GM23338 (cell line): ENCODE measurements around the gene DGKG. TPM values are rescaled to one million over a fixed set of nuclear protein-coding genes. Genes with fewer than 3 reads are reported as not detected.

Experiments used
- ATAC-seq: fragments of 200-7000 bp; cut with Tn5 transposase; 3 replicates; pipeline ENCODE4 v1.9.1; 2020
- DNase-seq: peaks from one replicate; pipeline ENCODE4 v3.0.0-alpha.2; 2015; ENCODE audit warnings: low spot score
- H2AFZ ChIP-seq: fragments of 200-600 bp; sonication (generic); 2 replicates; pipeline ENCODE4 v1.8.0; 2016; ENCODE audit warnings: antibody characterized with exemption, mild to moderate bottlenecking, moderate library complexity
- H3F3A ChIP-seq: fragments of 200-600 bp; sonication (generic); replicated peaks from 2 replicates; pipeline ENCODE4 v1.8.0; 2017; ENCODE audit warnings: antibody characterized with exemption, mixed run types, low read depth
- H3K27ac ChIP-seq: fragments of 200-600 bp; sonication (generic); 2 replicates; pipeline ENCODE4 v1.6.1; 2016; ENCODE audit warnings: low read depth
- H3K27me3 ChIP-seq: fragments of 200-600 bp; sonication (generic); 2 replicates; pipeline ENCODE4 v1.8.0; 2016; ENCODE audit warnings: mild to moderate bottlenecking, mixed run types, moderate library complexity; ENCODE audit not compliant: insufficient read depth
- H3K36me3 ChIP-seq: fragments of 200-600 bp; sonication (generic); 2 replicates; pipeline ENCODE4 v1.8.0; 2016; ENCODE audit warnings: mild to moderate bottlenecking; ENCODE audit not compliant: insufficient read depth
- H3K4me1 ChIP-seq: fragments of 200-600 bp; sonication (generic); 2 replicates; pipeline ENCODE4 v1.8.0; 2016; ENCODE audit warnings: mild to moderate bottlenecking, moderate library complexity; ENCODE audit not compliant: insufficient read depth
- H3K4me2 ChIP-seq: fragments of 200-600 bp; sonication (generic); 2 replicates; pipeline ENCODE4 v1.7.1; 2017; ENCODE audit warnings: mixed run types
- H3K4me3 ChIP-seq: fragments of 200-600 bp; sonication (generic); 2 replicates; pipeline ENCODE4 v1.6.1; 2016; ENCODE audit warnings: mixed run types
- H3K79me2 ChIP-seq: fragments of 200-600 bp; sonication (generic); replicated peaks from 2 replicates; pipeline ENCODE4 v1.8.0; 2017; ENCODE audit warnings: mild to moderate bottlenecking; ENCODE audit not compliant: insufficient read depth
- H3K9me2 ChIP-seq: fragments of 200-600 bp; sonication (generic); 2 replicates; pipeline ENCODE4 v1.8.0; 2017; ENCODE audit not compliant: insufficient read depth
- H4K20me1 ChIP-seq: fragments of 200-600 bp; sonication (generic); replicated peaks from 2 replicates; pipeline ENCODE4 v1.8.0; 2017; ENCODE audit warnings: mild to moderate bottlenecking; ENCODE audit not compliant: insufficient read depth
- H3K27ac Mint-ChIP-seq: 2 replicates; pipeline ENCODE4 v1.8.0; 2020; ENCODE audit warnings: inconsistent platforms, mild to moderate bottlenecking, moderate library complexity, mixed read lengths
- H3K27me3 Mint-ChIP-seq: 3 replicates; pipeline ENCODE4 v1.8.0; 2022; ENCODE audit warnings: low read depth, mild to moderate bottlenecking, moderate library complexity, mixed read lengths, inconsistent platforms; ENCODE audit not compliant: insufficient read depth, poor library complexity
- H3K36me3 Mint-ChIP-seq: 3 replicates; pipeline ENCODE4 v1.8.0; 2021; ENCODE audit warnings: low read depth, mild to moderate bottlenecking, inconsistent platforms, moderate library complexity, mixed read lengths
- H3K4me1 Mint-ChIP-seq: 3 replicates; pipeline ENCODE4 v1.8.0; 2020; ENCODE audit warnings: mild to moderate bottlenecking, inconsistent platforms, mixed read lengths
- H3K4me3 Mint-ChIP-seq: 3 replicates; pipeline ENCODE4 v1.8.0; 2021; ENCODE audit warnings: moderate library complexity, mild to moderate bottlenecking, inconsistent platforms, mixed read lengths
- H3K9me3 Mint-ChIP-seq: 3 replicates; pipeline ENCODE4 v1.8.0; 2020; ENCODE audit warnings: moderate library complexity, mild to moderate bottlenecking, inconsistent platforms, mixed read lengths
- CTCF ChIP-seq, 2 experiments: fragments of 200-600 bp in 1 of 2; sonication (generic) in 1 of 2; conservative IDR thresholded peaks; 2 replicates each; pipeline versions ENCODE4 v1.5.1 to v1.6.1; 2016 to 2017; ENCODE audit warnings: antibody characterized with exemption in 2 of 2, low read depth in 2 of 2, mild to moderate bottlenecking in 2 of 2, moderate library complexity in 1 of 2
- JUNB ChIP-seq: IDR thresholded peaks from one replicate; pipeline ENCODE4 v1.6.1; 2016; ENCODE audit warnings: antibody characterized with exemption; ENCODE audit not compliant: unreplicated experiment
- NANOG ChIP-seq: IDR thresholded peaks from 2 replicates; pipeline ENCODE4 v1.6.1; 2016; ENCODE audit warnings: antibody characterized with exemption, borderline replicate concordance
- POLR2AphosphoS5 ChIP-seq: IDR thresholded peaks from 2 replicates; pipeline ENCODE4 v1.6.1; 2016; ENCODE audit warnings: antibody characterized with exemption, low read depth
- ZNF114 ChIP-seq: fragments of 250-450 bp; sonication (Bioruptor Pico); IDR thresholded peaks from 2 replicates; pipeline ENCODE4 v1.5.0; 2020; ENCODE audit warnings: mild to moderate bottlenecking, moderate library complexity
- ZNF331 ChIP-seq: fragments of 250-450 bp; sonication (Bioruptor Pico); IDR thresholded peaks from 2 replicates; pipeline ENCODE4 v1.5.0; 2020; ENCODE audit warnings: low read depth, mild to moderate bottlenecking, moderate library complexity
- polyA plus RNA-seq: library from polyadenylated mRNA; unstranded; fragments of >200 nt; fragmentation: Nextera tagmentation; extraction: Ambion mirVana; gene quantifications from 2 replicates; pipeline ENCODE4 v1.2.1, GENCODE V29; 2016
- total RNA-seq: library from RNA; depleted of rRNA; stranded (reverse); fragments of >200 nt; shearing (Covaris generic); gene quantifications from 2 replicates; pipeline ENCODE4 v1.2.3, GENCODE V29; 2014
- TF ChIP-seq, protein P1 (sequence below): IDR thresholded peaks from one replicate; pipeline ENCODE4 v1.6.1; 2018; ENCODE audit warnings: antibody characterized with exemption; ENCODE audit not compliant: unreplicated experiment
- TF ChIP-seq, protein P2 (sequence below): IDR thresholded peaks from 2 replicates; pipeline ENCODE4 v1.6.1; 2016; ENCODE audit warnings: antibody characterized with exemption

DGKG gene
- total and polyA plus RNA-seq, 2 experiments from 2014 or later = 0.14 to 0.31 TPM

DNA sequence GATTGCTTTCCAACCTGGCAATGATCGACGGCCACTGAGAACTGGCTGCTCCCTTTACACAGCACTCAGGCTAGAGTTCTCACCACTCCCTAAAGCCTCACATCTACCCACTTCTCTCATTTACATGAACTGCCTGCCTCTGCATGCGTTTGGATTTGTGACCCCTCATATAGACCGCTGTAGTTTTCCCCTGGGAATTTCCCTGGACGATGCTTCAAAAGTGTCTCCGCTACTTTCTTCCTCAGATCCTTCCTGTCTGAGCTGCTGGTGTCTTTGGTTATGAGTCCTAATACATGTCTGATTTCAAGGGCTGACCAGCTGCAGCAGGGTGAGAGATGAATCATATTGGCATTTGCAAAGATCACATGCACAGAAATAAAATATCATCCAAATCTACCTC is 136.4 kb downstream of the DGKG start:
- Histone ChIP-seq H3K27ac (no peak overlapping the region), H3K79me2 (no peaks in the 10 kb centered on the region), H3K9me2 (no peaks in the 10 kb centered on the region), H3K27me3 (no peaks in the 10 kb centered on the region), H3K36me3 (no peaks in the 10 kb centered on the region), H3K4me3 (no peak overlapping the region), H3K4me1 (peaks cover 5% of the 10 kb centered on the region; the same call in 1 of the 2 replicates), H3F3A (no peaks in the 10 kb centered on the region), H2AFZ (no peak overlapping the region), H3K4me2 (no peak overlapping the region), H4K20me1 (no peaks in the 10 kb centered on the region)
- H3K4me3 Mint-ChIP-seq = no peak overlapping the region
- no peaks in the 10 kb centered on the region for H3K36me3 Mint-ChIP-seq
- TF ChIP-seq ZNF114 (CRISPR knock-in tag) (no peak), CTCF (conservative IDR thresholded peaks at IDR 0.05; ENCODE audit: low read depth in 2 of 2) (no peak), NANOG (no peak), POLR2AphosphoS5 (no peak)
- TF ChIP-seq, protein P1, sequence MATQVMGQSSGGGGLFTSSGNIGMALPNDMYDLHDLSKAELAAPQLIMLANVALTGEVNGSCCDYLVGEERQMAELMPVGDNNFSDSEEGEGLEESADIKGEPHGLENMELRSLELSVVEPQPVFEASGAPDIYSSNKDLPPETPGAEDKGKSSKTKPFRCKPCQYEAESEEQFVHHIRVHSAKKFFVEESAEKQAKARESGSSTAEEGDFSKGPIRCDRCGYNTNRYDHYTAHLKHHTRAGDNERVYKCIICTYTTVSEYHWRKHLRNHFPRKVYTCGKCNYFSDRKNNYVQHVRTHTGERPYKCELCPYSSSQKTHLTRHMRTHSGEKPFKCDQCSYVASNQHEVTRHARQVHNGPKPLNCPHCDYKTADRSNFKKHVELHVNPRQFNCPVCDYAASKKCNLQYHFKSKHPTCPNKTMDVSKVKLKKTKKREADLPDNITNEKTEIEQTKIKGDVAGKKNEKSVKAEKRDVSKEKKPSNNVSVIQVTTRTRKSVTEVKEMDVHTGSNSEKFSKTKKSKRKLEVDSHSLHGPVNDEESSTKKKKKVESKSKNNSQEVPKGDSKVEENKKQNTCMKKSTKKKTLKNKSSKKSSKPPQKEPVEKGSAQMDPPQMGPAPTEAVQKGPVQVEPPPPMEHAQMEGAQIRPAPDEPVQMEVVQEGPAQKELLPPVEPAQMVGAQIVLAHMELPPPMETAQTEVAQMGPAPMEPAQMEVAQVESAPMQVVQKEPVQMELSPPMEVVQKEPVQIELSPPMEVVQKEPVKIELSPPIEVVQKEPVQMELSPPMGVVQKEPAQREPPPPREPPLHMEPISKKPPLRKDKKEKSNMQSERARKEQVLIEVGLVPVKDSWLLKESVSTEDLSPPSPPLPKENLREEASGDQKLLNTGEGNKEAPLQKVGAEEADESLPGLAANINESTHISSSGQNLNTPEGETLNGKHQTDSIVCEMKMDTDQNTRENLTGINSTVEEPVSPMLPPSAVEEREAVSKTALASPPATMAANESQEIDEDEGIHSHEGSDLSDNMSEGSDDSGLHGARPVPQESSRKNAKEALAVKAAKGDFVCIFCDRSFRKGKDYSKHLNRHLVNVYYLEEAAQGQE = no peak
- no peaks in the 10 kb centered on the region for H3K9me3 Mint-ChIP-seq
- peaks cover 18% of the 10 kb centered on the region for H3K4me1 Mint-ChIP-seq
- no peak overlapping the region for H3K27ac Mint-ChIP-seq
- no peak for ATAC-seq
- DNase-seq = no peak
- H3K27me3 Mint-ChIP-seq = peaks cover 8% of the 10 kb centered on the region

DNA sequence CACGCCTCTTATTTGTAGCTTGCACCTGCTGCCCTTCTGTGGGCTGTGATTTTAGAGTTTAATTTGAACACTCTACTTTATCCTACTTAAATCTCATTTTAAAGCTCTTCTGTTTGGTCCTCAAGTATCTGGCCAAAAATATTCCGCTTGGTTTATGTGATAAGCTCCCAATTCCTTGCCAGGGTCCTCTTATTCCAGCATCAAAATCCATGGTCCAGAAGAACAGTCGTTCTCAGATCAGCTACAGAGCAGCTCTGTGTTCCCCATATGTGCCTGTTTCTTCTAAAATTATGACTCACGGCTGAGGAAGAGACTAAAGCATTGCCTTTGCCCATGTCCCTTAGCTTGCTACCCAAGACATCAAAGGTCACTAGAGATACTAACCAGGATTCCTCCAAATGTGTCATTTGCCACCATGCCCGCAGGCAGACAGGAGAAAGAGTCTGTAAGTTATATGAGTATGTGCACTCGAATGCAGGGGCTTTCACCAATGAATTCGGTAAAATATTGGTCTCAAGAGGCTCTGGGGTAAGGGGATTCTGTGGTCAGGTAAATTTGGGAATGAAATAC is 137.9 kb downstream of the DGKG start:
- H2AFZ ChIP-seq = no peak overlapping the region
- no peaks in the 10 kb centered on the region for H4K20me1 ChIP-seq
- Mint-ChIP-seq H3K27me3 (peaks cover 8% of the 10 kb centered on the region), H3K27ac (no peak overlapping the region), H3K9me3 (no peaks in the 10 kb centered on the region), H3K4me1 (peaks cover 19% of the 10 kb centered on the region), H3K36me3 (no peaks in the 10 kb centered on the region), H3K4me3 (no peak overlapping the region)
- no peak overlapping the region for H3K4me3 ChIP-seq
- no peaks in the 10 kb centered on the region for H3K79me2 ChIP-seq
- H3K4me2 ChIP-seq = no peak overlapping the region
- H3K27me3 ChIP-seq = no peaks in the 10 kb centered on the region
- no peak for DNase-seq
- peaks cover 5% of the 10 kb centered on the region; the same call in 1 of the 2 replicates for H3K4me1 ChIP-seq
- no peaks in the 10 kb centered on the region for H3K36me3 ChIP-seq
- H3K27ac ChIP-seq = no peak overlapping the region
- no peaks in the 10 kb centered on the region for H3K9me2 ChIP-seq
- no peak for ATAC-seq
- no peaks in the 10 kb centered on the region for H3F3A ChIP-seq
- TF ChIP-seq POLR2AphosphoS5 = no peak
- no peak for TF ChIP-seq CTCF (conservative IDR thresholded peaks at IDR 0.05; ENCODE audit: low read depth in 2 of 2)
- TF ChIP-seq JUNB = no peak
- TF ChIP-seq ZNF331 (CRISPR knock-in tag) = no peak
- no peak for TF ChIP-seq ZNF114 (CRISPR knock-in tag)
- TF ChIP-seq, protein P2, sequence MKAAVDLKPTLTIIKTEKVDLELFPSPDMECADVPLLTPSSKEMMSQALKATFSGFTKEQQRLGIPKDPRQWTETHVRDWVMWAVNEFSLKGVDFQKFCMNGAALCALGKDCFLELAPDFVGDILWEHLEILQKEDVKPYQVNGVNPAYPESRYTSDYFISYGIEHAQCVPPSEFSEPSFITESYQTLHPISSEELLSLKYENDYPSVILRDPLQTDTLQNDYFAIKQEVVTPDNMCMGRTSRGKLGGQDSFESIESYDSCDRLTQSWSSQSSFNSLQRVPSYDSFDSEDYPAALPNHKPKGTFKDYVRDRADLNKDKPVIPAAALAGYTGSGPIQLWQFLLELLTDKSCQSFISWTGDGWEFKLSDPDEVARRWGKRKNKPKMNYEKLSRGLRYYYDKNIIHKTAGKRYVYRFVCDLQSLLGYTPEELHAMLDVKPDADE = no peak
- TF ChIP-seq, protein P1 = no peak
